ENCODE measurements around the gene FHL2.

The FHL2 gene

DNA sequence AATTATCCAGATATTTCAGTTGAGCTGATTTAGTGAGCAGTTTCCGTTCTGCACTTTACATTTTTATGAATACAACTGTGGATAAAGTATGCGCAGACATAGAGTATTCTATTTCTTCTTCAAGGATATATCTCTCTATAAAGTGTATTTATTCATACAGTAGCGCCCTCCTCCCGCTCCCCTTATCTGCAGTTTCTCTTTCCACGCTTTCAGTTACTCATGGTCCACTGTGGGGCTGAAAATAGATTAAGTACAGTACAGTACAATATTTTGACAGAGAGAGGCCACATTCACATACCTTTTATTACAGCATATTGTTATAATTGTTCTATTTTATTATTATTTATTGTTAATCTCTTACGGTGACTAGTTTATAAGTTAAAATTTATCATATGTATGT lies 19.7 kb upstream of the FHL2 start:
- DNase-seq = no peak

DNA sequence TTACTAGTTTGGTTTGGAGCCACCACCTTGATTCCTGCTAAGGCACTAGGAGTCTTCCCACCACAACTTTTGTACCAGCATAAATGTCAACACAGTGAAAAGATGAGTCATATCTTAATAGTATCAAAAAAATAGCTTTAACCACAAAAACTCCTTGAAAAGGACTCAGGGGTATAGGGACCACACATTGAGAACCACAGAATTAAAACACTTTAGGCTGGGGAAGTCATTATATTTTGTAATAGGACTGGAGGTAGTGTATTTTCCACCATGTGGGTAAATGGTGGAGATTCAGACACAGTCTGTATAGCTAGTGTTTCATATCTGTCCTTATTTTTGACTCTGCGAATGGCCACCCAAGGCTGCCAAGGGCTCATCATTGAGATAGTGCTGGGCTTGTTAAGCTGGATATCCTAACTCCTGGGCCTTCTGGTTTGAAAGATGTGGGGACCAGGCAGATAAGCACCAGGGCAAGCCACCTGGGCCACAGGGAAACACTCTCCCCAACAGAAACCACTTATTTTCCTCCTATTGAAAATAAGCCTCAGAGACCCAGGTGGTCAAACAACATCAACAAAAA lies 19.1 kb upstream of the FHL2 start:
- no peak for DNase-seq

DNA sequence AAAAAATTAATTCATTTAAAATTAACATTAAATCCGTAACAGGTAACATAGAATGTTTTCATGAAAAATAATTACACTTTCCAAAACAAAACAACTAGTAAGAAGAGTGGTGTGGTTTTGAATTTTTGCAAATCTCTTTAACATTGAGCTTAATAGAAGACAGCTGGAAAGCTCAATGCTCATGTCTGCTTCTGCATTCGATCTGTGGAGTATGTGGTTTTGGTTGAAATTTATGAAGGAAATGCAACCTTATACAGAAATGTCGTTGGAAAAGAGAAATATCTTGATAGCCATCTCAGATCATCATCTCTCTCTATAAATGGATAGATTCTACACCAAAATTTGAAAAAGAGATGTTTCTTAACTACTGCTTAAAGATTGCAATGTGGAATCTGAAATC lies 17.3 kb upstream of the FHL2 start:
- no peak for DNase-seq

DNA sequence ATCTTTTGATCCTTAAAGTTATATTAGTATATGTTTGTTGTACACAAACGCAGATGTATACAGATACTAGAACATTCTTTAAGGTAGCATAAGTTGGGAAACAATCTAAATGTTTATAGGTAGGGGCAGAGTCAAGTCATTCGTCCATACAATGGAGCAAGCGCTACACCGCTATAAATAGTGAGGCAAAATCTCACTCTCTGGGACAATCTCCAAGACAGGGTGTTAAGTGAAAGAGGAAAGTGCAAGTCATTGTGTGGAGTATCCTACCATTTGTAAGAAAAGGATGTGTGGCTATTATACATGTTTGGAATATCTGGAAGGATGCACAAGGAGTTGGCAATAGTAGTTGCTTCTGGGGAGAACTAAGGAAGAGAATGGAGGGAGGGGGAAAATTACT lies 16.2 kb upstream of the FHL2 start:
- no peak for DNase-seq

DNA sequence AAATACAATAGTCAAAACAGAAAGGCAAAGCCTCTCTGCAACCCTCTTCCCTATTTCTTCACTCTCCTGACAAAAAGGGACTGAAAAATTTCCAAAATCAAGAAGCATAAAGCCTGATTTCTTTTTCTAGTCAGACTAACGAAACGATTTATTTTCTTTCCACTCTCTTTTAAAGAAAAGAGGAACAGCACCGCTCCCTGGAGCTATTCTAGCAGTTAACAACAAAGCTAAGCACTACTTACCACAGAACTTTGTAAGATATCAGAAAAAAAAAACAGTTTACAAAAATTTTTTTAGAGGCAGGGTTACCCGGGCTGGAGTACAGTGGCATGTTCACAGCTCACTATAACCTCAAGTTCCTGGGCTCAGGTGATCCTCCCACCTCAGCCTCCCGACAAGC lies 14.4 kb upstream of the FHL2 start:
- DNase-seq = no peak

DNA sequence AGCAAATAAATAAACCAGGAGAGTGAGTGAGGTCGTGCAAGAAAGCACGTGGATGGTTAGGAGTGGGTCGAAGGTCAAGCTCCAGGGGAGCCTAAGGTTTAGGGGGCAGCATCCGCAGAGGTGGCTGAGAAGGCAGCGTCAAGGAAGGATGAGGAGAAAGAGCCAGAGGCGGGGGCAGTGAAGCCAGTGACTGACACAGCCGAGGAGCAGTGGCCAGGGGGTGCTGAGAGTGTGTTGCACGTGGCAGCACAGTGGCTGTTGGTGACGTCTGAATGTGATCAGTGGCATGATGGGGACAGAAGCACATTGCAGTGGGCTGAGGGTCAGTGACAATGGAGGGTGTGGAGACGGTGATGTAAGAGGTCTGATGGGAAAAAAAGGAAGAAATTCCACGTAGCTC lies 13.7 kb upstream of the FHL2 start:
- no peak for DNase-seq

DNA sequence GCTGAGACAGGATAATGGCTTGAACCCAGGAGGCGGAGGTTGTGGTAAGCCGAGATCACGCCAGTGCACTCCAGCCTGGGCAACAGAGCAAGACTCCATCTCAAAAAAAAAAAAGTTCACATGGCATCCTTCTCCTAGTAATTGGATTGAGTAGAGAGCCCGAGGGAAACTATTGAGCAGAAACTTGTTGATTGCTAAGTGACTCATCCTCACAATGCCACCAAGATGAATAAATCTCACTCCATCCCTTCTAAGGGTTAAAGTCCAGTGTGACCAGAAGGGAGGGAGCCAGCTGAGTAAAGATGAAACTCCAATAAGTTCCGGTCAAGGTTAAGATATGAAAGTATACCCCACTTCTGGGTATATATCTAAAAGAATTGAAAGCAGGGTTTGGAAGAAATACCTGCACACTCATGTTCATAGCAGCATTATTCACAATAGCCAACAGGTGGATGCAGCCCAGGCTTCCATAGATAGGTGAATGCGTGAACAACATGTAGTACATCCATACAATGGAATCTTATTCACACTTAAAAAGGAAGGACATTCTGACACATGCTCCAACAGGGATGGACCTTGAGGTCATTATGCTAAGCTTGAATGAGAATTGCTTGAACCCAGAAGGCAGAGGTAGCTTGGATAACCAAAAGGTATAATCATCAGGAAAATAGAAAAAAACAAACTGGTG lies 13.0 kb upstream of the FHL2 start:
- no peak for DNase-seq

DNA sequence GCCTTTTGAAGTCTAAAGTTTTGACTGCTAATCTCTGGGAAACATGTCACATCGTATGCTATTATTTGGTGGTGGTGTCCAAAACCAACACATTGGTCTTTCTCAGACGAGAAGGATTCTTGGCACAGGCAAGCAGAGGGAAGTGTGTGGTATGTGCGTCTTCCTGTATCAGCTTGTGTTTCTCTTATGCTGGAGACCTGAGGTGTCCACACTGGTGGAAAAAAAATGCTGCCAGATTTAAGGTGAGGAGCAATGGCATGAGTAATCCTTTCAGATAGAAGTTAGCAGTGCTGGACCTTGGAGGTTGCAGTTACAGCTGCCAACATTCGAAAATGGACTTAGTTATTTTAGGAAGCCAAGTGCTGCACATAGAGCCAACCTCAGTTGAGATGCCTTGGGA lies 11.7 kb upstream of the FHL2 start:
- DNase-seq = no peak

DNA sequence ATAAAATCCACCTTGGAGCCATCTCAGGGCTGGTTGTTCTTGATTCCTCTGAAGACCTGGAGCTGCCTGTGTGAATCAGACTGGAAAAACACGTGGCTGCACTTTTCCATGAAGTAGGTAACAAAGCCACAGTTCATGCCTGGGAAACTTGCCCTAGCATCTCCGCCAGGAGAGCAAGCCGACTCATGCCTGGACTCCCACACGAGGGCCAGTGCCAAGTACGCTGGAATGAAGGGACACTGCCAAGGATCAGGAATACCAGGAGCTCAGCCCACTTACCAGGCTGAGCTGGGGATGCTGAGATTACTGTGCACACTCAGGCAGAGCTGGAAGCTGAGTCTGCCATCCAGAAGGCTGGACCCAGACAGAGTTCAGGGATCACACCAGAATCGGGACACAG lies 10.9 kb upstream of the FHL2 start:
- DNase-seq = no peak

DNA sequence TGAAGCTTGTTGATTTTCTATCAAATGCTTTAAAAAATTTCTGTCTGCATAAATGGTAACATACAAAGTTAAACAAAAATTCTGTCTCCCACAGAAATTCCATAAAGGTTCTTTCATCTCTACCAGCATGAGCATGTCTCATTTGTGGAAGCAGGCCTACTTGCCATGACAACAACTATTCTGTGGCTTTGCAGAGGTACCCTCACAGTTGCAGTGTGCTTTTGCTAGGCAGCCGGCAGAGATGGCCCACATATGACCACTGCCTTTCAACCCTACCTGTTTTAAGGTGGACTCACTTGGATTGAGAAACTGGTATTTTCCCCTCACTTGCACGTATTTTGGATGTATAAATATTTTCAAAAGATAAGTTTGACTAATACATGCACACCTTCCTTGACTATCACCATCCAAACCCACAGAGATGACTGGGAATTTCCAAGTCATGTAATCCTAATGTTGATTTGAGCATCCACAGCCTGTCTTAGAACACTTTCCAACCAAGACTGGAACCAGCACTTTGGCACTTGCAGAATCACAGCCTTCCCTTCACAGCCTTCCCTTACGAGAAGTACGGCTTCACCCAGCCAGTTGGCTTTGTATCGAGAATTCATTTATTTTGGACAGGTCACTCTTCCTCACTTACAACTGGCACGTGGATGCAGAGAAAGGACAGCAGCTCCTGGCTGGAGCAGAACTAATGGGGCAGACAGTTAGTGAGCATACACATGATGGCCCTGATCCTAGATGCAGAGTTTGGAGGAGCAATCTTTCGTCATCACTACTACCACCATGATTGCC lies 9.3 kb upstream of the FHL2 start:
- no peak for DNase-seq

DNA sequence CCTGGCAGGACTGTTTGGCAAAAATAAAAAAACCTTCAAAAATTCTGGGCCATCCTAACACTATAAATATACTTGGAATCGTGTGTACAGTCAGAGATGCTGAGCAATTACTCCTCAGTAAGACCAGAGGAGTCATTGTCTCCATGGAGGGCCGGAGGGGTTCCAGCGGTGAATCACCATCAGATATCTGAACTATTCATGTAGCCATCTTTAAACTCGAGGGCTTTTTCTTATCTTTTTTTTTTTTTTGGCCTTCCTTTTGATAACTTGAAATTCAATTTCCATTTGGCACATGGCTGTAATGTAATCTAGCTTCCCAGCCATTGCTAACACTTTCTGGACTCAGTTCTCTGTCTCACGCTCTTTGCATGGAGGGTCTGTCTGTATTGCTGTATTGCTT lies 7.4 kb upstream of the FHL2 start:
- DNase-seq = no peak

DNA sequence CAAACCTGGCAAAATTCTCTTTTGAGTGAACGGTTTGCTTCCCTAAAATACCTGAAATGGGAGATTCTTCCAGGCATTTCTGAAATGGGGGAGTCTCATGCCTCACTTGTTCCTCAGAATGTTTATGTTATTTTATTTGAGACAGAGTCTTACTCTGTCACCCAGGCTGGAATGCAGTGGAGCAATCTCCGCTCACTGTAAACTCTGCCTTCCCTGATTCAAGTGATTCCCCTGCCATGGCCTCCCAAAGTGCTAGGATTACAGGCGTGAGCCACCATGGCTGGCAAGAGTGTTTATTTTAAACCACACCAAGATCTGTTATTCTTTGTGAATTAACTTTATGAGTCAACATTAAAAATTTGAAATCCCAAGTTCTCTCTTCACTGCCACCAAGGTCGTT lies 6.4 kb upstream of the FHL2 start:
- DNase-seq = no peak

DNA sequence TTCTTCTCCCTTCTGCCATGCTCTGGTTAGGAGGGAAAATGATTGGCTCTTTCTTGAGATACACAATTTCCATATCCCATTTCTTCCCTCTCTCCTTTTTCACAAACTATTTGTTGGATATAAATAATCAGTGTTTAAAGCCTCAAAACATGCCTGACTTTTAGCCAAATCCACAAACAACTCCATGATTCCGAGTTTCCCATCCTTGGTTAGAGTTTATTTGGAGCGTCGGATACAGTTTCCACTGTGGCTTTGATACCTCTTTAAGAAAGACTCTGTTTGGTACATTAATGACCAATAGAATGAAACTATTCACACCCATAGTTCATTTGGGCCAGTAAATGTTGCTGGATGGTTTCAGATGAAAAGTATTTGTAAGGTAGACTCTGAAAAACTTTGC lies 5.9 kb upstream of the FHL2 start:
- DNase-seq = no peak

DNA sequence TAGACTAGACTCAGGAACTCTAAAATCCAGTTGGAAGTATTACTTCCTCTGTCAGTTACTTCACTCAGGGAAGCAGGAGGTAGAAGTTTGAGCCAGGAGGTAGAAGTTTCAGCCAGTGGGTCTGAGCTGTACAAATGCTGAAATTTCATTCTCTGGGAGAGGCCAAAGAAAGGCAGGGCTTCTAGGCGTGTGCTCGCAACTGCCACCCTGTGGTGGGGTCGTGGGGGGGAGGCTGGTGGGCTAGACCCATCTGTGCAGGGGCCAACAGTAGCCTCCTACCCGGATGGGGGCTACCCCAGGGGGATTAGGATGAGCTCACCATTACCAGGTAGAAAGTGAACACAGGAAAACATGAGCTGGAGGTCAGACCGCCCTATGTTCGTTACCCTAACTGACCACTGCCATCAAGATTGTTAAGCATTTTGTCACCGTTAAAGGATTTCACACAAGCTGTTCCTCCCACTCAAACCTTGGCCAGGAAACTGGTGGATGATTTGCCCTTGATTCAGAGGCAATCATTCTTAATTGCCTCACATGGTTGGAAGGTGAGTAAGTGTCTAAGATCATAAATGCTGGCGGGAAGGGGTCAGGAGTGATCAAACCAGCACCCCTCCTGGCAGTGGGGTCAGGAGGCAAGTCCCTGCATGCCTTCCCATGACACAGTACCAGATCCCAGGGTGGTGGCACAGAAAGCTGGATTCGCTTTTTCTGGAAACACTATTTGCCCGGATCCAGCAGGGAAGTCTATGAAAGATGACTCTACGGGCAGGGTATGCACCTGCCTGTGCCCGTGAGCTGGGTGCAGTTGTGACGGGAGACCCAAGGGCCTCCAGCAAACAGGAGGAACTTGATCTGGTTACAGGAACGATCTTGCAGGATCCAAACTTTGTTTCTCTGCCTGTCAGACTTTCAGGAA lies 5.2 kb upstream of the FHL2 start:
- DNase-seq = no peak

DNA sequence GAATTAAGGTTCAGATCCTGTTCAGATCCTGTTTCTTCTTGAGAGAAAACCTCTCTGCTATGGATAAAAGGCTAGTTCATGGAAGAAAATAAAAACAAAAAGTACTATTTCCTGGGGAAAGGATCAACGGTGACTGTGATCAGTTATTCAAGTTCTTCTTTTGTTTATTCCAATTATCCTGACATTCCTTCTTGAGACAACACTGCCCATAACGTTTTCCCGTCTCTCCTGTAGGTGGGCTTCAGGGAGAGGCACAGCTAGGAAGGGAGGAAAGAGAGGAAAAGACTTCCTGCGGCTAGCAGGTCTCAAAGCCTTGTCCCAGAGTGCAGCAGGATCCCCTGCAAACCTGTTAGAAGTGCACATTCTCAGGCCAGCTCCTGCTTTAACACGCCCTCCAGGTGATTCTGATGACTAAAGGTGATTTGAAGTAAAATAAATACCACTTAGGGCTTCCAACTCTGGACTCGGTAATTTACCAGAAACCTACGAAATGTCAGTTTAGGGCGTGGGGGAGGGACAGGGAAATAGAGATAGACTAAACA lies 4.5 kb upstream of the FHL2 start:
- no peak for DNase-seq

DNA sequence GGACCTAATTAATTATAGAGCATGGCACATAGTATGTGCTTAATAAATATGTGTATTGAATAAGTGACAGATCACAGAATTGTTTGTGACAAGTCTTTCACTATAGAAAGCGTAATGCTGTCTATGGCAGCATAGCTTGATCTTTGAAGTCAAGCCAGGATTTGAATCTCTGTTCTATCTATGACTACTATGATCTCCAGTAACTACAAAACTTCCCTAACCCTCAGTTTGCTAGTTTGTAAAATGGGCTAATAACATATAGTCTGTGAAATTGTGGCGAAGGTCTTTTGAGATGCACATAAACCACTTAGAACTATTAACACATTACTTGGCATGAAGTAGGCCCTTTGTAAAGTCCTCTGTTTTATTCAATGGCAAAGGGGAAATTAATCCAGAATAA lies 4.0 kb upstream of the FHL2 start:
- no peak for DNase-seq

DNA sequence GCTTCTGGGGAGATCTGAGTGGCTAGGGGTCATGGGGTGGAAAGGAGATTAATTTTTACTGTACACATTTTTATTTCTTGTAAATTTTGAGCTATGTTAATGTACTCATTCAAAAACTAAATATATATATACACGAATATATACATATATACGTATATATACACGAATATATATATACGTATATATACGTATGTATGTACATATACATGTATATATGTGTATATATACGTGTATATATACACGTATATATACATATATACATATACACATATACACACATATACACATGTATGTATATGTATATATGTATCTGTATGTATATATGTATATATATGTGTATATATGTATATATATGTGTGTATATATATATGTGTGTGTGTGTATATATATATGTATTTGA lies 3.0 kb upstream of the FHL2 start:
- no peak for DNase-seq

DNA sequence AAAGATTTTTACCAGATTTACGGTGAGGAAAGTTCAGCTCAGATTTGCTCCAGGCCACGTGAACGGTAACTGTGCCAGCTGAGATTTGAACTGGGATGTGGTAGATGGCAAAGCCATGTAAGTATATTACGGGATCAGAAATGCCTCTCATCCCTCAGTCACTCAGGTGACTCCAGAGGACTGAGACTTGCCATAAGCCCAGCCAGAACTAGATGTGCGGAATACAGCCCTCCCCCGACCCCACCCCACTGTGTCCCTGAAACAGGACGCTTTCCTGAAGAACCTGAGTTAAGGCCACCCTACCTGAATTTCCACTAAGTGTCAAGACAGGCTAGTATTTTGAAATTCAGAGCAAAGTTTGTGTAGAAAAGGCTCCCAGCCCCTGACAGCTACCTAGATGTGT lies 1.3 kb upstream of the FHL2 start:
- DNase-seq = no peak

DNA sequence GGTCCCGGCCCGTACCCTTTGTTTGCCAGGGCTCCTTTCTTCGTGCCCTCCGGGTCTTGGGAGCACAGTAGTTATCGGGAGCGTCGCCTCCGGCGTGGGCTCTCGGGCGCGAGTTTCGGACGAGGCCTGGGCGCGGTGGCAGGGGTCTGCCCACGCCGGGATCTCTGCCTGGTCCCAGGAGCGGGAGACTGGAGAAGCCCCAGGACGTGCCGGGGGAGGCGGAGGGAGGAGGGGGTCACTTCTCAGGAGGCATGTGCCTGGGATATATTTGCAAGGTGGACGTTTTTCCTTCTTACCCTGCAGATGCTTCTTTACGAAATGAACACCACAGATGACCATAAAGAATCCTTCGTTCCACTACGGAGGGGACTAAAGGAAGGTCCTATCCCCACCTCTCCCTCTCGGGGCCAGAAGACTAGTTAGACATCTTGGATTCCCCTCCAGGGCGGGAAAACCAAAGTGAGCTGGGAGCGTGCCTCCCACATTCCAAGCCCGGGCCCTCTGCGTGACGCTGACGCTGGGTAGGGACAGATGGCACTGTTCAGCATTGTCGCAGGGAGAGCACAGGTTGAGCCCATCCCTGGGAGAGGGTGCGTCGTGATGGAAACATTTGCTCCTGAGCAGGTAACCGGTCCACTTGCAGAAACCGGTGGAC lies 483 bp upstream of the FHL2 start:
- no peak for DNase-seq

DNA sequence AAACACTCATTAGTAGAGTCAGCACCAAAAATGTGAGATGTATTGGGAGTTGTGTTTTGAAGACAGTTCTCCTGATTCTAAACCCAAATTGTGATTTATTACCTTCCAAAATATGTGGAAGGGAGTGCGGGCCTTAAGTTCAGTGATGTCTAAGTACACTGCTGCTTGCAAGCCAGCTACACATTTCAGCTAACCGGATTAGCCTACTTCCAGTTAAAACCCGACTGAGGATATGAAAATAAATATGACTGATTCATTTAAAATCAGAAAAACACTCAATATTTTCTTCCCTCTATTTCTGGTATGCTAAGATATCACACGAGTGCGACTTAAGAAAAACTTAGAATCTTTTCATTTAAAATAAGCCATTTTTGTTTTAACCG lies 907 bp downstream of the FHL2 start:
- no peak for DNase-seq

DNA sequence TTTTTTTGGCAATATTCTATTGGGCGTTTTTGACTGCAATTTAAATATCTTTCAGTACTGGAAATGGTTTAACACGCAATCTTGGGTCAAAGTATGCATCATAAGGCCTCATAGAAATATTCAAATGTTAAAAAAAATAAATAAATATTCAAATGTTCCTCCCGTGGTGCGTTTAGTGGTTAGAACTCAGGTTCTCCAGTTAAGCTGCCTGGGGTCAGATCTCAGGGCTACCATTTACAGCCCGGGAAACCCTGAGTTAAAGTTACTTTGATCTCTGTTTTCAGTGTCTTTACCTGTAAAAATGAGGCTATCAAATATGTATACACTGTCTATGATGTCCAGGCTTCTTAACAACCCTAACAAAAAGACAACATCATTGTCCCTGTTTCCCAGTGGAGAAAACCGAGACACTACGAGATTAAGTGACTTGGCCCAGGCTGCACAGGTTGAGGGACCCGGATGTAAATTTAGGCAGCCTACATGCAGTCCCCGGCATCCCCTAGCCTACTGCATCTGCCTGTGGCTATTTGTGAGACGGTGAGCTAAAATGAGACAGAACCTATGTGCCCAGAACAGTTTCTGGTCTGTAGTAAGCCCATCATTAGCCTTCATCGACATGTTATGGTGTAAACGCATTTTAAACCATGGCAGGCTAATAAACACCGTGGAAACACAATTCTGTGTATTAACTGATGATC lies 1.7 kb downstream of the FHL2 start:
- DNase-seq = no peak
